ENCODE data around the gene SIPA1L2.

SIPA1L2 gene

GRCh38 chr1:232597721-232598120 is 32.2 kb downstream of the SIPA1L2 start:
- intact Hi-C loops (cut with DNase I; ENCODE audit: low total_unique reads) = no loop called here
- Histone ChIP-seq H3K27me3 (no peaks in the 10 kb centered on the region), H3K27ac (no peak overlapping the region), H3K4me1 (peaks cover 0 to 16% (median 0%) of the 10 kb centered on the region in 4 donors), H3K4me3 (no peak overlapping the region), H3K36me3 (no peaks in the 10 kb centered on the region), H3K9me3 (no peaks in the 10 kb centered on the region)
- TF ChIP-seq CTCF (IDR thresholded peaks at IDR 0.05) = no peak
- DNase-seq = no peak

GRCh38 chr1:232596666-232597303 is 33.1 kb downstream of the SIPA1L2 start:
- H3K27me3 ChIP-seq = no peaks in the 10 kb centered on the region
- no peaks in the 10 kb centered on the region for H3K36me3 ChIP-seq
- no peaks in the 10 kb centered on the region for H3K9me3 ChIP-seq
- peaks cover 0 to 16% (median 0%) of the 10 kb centered on the region in 4 donors for H3K4me1 ChIP-seq
- no peak for TF ChIP-seq CTCF (IDR thresholded peaks at IDR 0.05)
- H3K27ac ChIP-seq = no peak overlapping the region
- intact Hi-C loops (cut with DNase I; ENCODE audit: low total_unique reads) = no loop called here
- no peak for DNase-seq
- H3K4me3 ChIP-seq = no peak overlapping the region

DNA sequence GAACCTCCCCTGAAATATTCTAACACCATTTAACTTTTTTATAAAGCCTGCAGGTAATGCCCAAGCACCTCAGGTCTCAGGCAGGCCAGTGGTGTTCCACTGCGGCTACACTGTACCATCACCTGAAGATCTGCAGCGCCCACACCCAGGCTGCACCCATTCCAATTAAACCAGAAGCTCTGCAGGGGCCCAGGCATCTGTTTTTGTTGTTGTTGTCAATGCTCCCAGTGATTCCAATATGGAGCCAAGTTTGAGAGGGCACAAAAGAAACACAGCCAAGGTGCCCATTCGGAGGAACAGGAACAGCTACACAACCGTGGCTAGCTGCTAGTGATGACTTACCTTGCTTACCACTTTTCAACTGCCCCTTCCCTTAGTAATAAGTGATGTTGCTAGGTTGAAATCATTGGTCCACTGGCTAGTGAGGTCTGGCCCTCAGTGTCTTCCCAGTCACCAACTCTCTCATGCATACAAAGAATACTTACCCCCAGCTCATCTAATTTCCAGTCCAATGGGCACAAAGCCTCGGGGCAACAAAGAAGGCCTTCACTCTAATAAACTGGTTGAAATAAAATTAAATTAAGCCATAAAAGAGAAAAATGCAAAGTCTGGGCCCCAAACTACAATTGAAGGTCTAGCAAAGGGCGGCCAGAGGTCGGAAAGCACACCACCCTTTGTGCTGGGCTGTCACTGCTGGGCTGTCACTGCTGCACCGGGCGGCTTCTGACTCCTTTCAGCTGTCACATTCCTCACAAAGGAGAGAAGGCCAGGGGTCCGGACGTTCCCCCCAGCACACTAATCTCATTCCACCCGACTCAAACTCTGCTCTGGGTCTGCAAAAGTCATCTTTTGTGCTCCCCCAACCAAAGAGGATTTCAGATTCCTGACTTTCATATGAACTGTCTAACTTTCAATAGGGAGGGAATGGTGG is 34.9 kb downstream of the SIPA1L2 start:
- Histone ChIP-seq H3K4me3 (no peak overlapping the region), H3K4me1 (peaks cover 0 to 10% (median under 1%) of the 10 kb centered on the region in 4 donors), H3K9me3 (no peaks in the 10 kb centered on the region), H3K36me3 (no peaks in the 10 kb centered on the region), H3K27ac (no peak overlapping the region), H3K27me3 (no peaks in the 10 kb centered on the region)
- no peak for DNase-seq
- no peak for TF ChIP-seq CTCF (IDR thresholded peaks at IDR 0.05)
- intact Hi-C loops (cut with DNase I; ENCODE audit: low total_unique reads) = no loop called here

- H3K4me3 ChIP-seq = no peak overlapping the region
- intact Hi-C loops (cut with DNase I; ENCODE audit: low total_unique reads) = no loop called here
- no peaks in the 10 kb centered on the region for H3K36me3 ChIP-seq
- H3K27ac ChIP-seq = no peak overlapping the region
- DNase-seq = no peak
- no peak for TF ChIP-seq CTCF (IDR thresholded peaks at IDR 0.05)
- no peaks in the 10 kb centered on the region for H3K9me3 ChIP-seq
- peaks cover 0 to 9% (median 0%) of the 10 kb centered on the region in 4 donors for H3K4me1 ChIP-seq
- no peaks in the 10 kb centered on the region for H3K27me3 ChIP-seq
Measured at GRCh38 chr1:232593717-232594502, 36.0 kb downstream of the SIPA1L2 start.

- Histone ChIP-seq H3K27ac (no peak overlapping the region), H3K4me1 (peaks cover 0 to 9% (median 0%) of the 10 kb centered on the region in 4 donors), H3K36me3 (no peaks in the 10 kb centered on the region), H3K9me3 (no peaks in the 10 kb centered on the region), H3K4me3 (no peak overlapping the region), H3K27me3 (no peaks in the 10 kb centered on the region)
- TF ChIP-seq CTCF (IDR thresholded peaks at IDR 0.05) = no peak
- intact Hi-C loops (cut with DNase I; ENCODE audit: low total_unique reads) = no loop called here
- no peak for DNase-seq
Measured at GRCh38 chr1:232591344-232591743, 38.6 kb downstream of the SIPA1L2 start.
